Measurements from ENCODE around the gene DUSP10.

The DUSP10 gene

GRCh38 chr1:221729771-221730330 is 12.0 kb downstream of the DUSP10 start:
- no peak for DNase-seq
- H3K36me3 ChIP-seq (replicated peaks): no peaks in the 10 kb centered on the region
- H3K4me3 ChIP-seq (ENCODE audit: low read depth, low read length): no peak overlapping the region
- in situ Hi-C loops (cut with HindIII; ENCODE audit: low pct_ligation_motif_present, low sequenced_read_pairs): no loop called here
- H3K27me3 ChIP-seq (replicated peaks): no peaks in the 10 kb centered on the region
- H3K27ac ChIP-seq: no peak overlapping the region
- TF ChIP-seq, protein P1, sequence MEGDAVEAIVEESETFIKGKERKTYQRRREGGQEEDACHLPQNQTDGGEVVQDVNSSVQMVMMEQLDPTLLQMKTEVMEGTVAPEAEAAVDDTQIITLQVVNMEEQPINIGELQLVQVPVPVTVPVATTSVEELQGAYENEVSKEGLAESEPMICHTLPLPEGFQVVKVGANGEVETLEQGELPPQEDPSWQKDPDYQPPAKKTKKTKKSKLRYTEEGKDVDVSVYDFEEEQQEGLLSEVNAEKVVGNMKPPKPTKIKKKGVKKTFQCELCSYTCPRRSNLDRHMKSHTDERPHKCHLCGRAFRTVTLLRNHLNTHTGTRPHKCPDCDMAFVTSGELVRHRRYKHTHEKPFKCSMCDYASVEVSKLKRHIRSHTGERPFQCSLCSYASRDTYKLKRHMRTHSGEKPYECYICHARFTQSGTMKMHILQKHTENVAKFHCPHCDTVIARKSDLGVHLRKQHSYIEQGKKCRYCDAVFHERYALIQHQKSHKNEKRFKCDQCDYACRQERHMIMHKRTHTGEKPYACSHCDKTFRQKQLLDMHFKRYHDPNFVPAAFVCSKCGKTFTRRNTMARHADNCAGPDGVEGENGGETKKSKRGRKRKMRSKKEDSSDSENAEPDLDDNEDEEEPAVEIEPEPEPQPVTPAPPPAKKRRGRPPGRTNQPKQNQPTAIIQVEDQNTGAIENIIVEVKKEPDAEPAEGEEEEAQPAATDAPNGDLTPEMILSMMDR (IDR thresholded peaks at IDR 0.05; ENCODE audit: low read depth, low read length, missing control alignments): no peak

DNA sequence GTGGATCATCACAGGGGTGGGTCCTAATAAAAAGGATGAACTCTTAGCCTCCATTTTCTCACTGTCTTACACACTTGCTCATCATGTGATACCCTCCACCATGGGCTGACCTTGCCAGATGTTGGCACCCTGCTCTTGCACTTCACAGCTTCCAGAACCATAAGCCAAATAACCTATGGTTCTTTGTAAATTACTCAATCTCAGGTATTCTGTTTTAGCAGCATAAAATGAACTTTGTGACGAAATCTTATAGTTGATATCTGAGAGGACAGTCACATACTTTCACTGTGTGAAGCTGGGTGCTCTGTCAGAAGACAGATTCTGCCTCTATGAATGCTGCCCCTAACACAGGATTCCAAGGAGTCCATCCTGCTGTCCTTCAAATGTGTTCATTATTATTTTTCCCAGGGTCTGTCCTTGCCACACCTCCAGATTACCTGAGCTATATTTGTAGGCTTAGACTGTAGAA is 13.8 kb downstream of the DUSP10 start:
- in situ Hi-C loops (cut with HindIII; ENCODE audit: low pct_ligation_motif_present, low sequenced_read_pairs): no loop called here
- DNase-seq: no peak
- H3K27me3 ChIP-seq (replicated peaks): no peaks in the 10 kb centered on the region
- H3K36me3 ChIP-seq (replicated peaks): no peaks in the 10 kb centered on the region
- H3K27ac ChIP-seq: no peak overlapping the region
- H3K4me3 ChIP-seq (ENCODE audit: low read depth, low read length): no peak overlapping the region
- TF ChIP-seq, protein P1 (IDR thresholded peaks at IDR 0.05; ENCODE audit: low read depth, low read length, missing control alignments): no peak

GRCh38 chr1:221727146-221728036 is 14.5 kb downstream of the DUSP10 start:
- no peak overlapping the region for H3K4me3 ChIP-seq (ENCODE audit: low read depth, low read length)
- no peak overlapping the region for H3K27ac ChIP-seq
- in situ Hi-C loops (cut with HindIII; ENCODE audit: low pct_ligation_motif_present, low sequenced_read_pairs): no loop called here
- no peaks in the 10 kb centered on the region for H3K27me3 ChIP-seq (replicated peaks)
- TF ChIP-seq, protein P1 (IDR thresholded peaks at IDR 0.05; ENCODE audit: low read depth, low read length, missing control alignments): no peak
- no peaks in the 10 kb centered on the region for H3K36me3 ChIP-seq (replicated peaks)
- no peak for DNase-seq

DNA sequence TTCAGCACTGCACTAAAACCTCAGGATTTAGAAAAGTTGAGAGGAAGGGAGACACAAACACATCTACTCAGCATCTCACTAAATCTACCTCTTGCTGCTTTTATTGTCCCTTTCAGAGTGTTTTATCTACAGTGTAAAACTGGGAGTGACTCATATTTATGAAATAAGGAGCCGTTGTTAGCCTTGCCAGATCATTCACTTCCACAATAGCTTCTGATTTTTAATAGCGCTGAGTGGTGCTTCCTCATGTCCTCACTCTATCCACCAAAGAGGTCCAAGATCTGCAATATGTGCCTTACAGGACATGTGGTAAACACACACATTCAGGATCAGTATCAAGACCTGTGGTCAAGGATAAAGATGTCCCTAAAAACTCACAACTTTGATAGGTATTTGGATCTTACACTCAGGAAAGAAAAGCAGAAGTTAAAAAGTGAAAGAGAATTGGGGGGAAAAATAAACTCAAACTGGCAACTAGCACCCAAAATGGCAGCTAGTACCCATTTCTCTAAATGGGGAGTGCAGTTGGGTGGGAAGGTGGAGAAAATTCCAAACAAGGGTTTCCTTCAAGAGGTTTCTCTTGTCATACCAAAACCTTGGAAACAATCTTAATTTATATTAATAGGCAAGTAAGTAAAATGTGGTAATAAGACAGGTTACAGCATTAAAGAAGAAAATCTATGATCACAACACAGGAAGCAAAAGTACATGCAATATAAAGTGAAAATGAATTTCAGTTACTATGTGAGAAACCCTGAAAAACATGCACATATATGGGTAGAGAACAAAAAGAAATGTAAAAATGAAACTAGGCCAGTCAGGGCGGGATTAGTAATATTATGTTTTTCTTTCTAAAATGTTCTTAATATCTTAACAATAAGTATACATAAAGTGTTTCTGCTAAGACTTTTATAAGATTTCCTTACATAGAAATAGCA is 15.9 kb downstream of the DUSP10 start:
- H3K36me3 ChIP-seq (replicated peaks): no peaks in the 10 kb centered on the region
- H3K4me3 ChIP-seq (ENCODE audit: low read depth, low read length): no peak overlapping the region
- H3K27me3 ChIP-seq (replicated peaks): no peaks in the 10 kb centered on the region
- in situ Hi-C loops (cut with HindIII; ENCODE audit: low pct_ligation_motif_present, low sequenced_read_pairs): no loop called here
- DNase-seq: no peak
- TF ChIP-seq, protein P1 (IDR thresholded peaks at IDR 0.05; ENCODE audit: low read depth, low read length, missing control alignments): no peak
- peak overlapping the region; percentile 44 for H3K27ac ChIP-seq

DNA sequence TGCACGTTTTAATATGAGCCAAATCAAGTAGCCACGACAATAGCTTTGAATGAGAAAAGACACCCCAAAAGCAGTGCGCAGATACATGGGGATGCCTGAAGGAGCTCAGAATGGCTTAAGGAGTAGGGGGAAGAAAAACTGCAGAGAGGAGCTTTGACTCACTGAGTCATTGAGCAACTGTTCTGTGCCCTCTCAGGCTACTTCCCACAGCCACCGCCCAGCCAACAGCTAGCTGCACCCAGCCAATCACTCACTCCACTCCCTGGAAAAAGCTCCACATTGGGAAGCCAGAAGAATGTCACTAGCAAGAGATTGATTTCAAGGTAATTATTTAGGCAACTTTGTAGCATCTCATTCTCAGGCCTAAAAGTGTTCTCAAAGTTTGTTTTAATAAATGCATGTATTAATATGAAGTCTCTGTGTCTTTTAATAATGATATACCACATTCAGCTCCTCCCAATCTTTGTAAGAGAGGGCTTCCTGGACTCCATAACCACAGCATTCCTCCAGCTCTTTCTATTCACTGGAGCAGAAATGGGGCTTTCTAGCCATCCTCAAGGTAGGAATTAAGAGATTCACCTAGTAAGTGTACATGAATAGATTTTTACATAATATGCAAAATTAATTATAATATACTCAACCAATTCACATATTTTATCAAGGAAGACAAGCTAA is 16.8 kb downstream of the DUSP10 start:
- TF ChIP-seq, protein P1 (IDR thresholded peaks at IDR 0.05; ENCODE audit: low read depth, low read length, missing control alignments): no peak
- in situ Hi-C loops (cut with HindIII; ENCODE audit: low pct_ligation_motif_present, low sequenced_read_pairs): no loop called here
- H3K27ac ChIP-seq: peak overlapping the region; percentile 44
- H3K4me3 ChIP-seq (ENCODE audit: low read depth, low read length): no peak overlapping the region
- no peaks in the 10 kb centered on the region for H3K27me3 ChIP-seq (replicated peaks)
- no peaks in the 10 kb centered on the region for H3K36me3 ChIP-seq (replicated peaks)
- peak; percentile 45 for DNase-seq
